HCT116 (cell line): ENCODE measurements around the gene IGF2. TPM values are rescaled to one million over a fixed set of nuclear protein-coding genes. Genes with fewer than 3 reads are reported as not detected.

Experiments
- ATAC-seq: fragments of 200-7000 bp; cut with Tn5 transposase; 2 replicates; pipeline ENCODE4 v1.9.1; 2020; ENCODE audit warnings: mild to moderate bottlenecking, moderate library complexity
- BruUV-seq: library from RNA; stranded (reverse); fragments of 400-500 nt; replicated peaks from 2 replicates; lab custom pipeline; 2021; lab: Mats Ljungman, UMichigan
- CTCF ChIA-PET: fragments of 300-600 bp; sonication (Branson Sonifier 250); formaldehyde crosslinking; loops from one replicate; lab custom pipeline; 2021; ENCODE audit warnings: antibody characterized with exemption; lab: Charles Lee
- POLR2A ChIA-PET: fragments of 300-600, 350-600 bp; sonication (Branson Sonifier 250); formaldehyde crosslinking; loops from one replicate; lab custom pipeline; 2021; ENCODE audit warnings: antibody characterized with exemption; lab: Charles Lee
- RAD21 ChIA-PET, 2 experiments: fragments of 300-600 bp; sonication (Branson Sonifier 250); formaldehyde crosslinking; loops; one replicate each; lab custom pipeline; 2023; ENCODE audit warnings: low total read pairs in 2 of 2; ENCODE audit not compliant: uncharacterized antibody in 2 of 2, unreplicated experiment in 2 of 2, low non-redundant PET in 1 of 2; lab: Charles Lee
- DNase-seq: peaks from one replicate; pipeline ENCODE4 v3.0.0-alpha.2; 2010; ENCODE audit warnings: low read depth, low spot score
- H2AFZ ChIP-seq: fragments of 200-600 bp; shearing (Covaris generic), sonication (generic); 2 replicates; pipeline ENCODE4 v1.6.1; 2017; ENCODE audit warnings: low read depth, mixed run types, mixed read lengths, antibody characterized with exemption, low read length; ENCODE audit not compliant: poor library complexity, severe bottlenecking
- H3K27ac ChIP-seq: 2 replicates; pipeline ENCODE4 v1.5.1; 2012; ENCODE audit warnings: low read depth, low read length
- H3K27me3 ChIP-seq: fragments of 200-600 bp; sonication (generic); 2 replicates; pipeline ENCODE4 v1.6.1; 2016; ENCODE audit warnings: mixed run types, low read length, mixed read lengths; ENCODE audit not compliant: insufficient read depth
- H3K36me3 ChIP-seq, 2 experiments: fragments of 200-500 bp in 1 of 2; fragments of 200-600 bp in 1 of 2; sonication (Bioruptor generic) in 1 of 2; sonication (generic) in 1 of 2; 2 replicates each; pipeline versions ENCODE4 v1.5.1 to v1.6.1; 2014 to 2016; ENCODE audit warnings: low read length in 2 of 2, inconsistent platforms in 1 of 2, mixed read lengths in 1 of 2, mixed run types in 1 of 2; ENCODE audit not compliant: insufficient read depth in 2 of 2, control insufficient read depth in 1 of 2
- H3K4me1 ChIP-seq, 2 experiments: fragments of 200-600 bp in 1 of 2; sonication (generic) in 1 of 2; 2 replicates each; pipeline versions ENCODE4 v1.5.1 to v1.6.1; 2012 to 2017; ENCODE audit warnings: low read length in 2 of 2, inconsistent platforms in 1 of 2, mild to moderate bottlenecking in 1 of 2, mixed read lengths in 1 of 2, mixed run types in 1 of 2, moderate library complexity in 1 of 2; ENCODE audit not compliant: insufficient read depth in 2 of 2, control insufficient read depth in 1 of 2
- H3K4me2 ChIP-seq: fragments of 200-600 bp; sonication (generic); 2 replicates; pipeline ENCODE4 v1.6.1; 2017; ENCODE audit warnings: mixed run types, low read length, mixed read lengths
- H3K4me3 ChIP-seq, 2 experiments: fragments of 200-600 bp in 1 of 2; sonication (generic) in 1 of 2; replicated peaks in 1 of 2; 2 replicates each; pipeline ENCODE4 v1.5.1; 2011 to 2016; ENCODE audit warnings: low read length in 2 of 2, control low read depth in 1 of 2, low read depth in 1 of 2, mild to moderate bottlenecking in 1 of 2, mixed read lengths in 1 of 2, mixed run types in 1 of 2
- H3K79me2 ChIP-seq: fragments of 200-600 bp; sonication (generic); 2 replicates; pipeline ENCODE4 v1.6.1; 2017; ENCODE audit warnings: mild to moderate bottlenecking, mixed run types, low read length, moderate library complexity, mixed read lengths; ENCODE audit not compliant: insufficient read depth
- H3K9ac ChIP-seq: fragments of 200-600 bp; sonication (generic); 2 replicates; pipeline ENCODE4 v1.6.1; 2016; ENCODE audit warnings: low read length, mixed read lengths
- H3K9me2 ChIP-seq: fragments of 200-600 bp; sonication (generic), shearing (Covaris generic); 2 replicates; pipeline ENCODE4 v1.6.1; 2017; ENCODE audit warnings: mixed run types, mild to moderate bottlenecking, moderate library complexity; ENCODE audit not compliant: insufficient read depth
- H3K9me3 ChIP-seq, 2 experiments: fragments of 200-500 bp in 1 of 2; fragments of 200-600 bp in 1 of 2; sonication (Bioruptor generic) in 1 of 2; sonication (generic) in 1 of 2; 2 replicates each; pipeline ENCODE4 v1.6.1; 2014 to 2017; ENCODE audit warnings: low read length in 2 of 2, mixed read lengths in 2 of 2, inconsistent platforms in 1 of 2, low read depth in 1 of 2, mild to moderate bottlenecking in 1 of 2, mixed run types in 1 of 2, moderate library complexity in 1 of 2; ENCODE audit not compliant: control insufficient read depth in 1 of 2, insufficient read depth in 1 of 2
- H4K20me1 ChIP-seq: fragments of 200-600 bp; sonication (generic), shearing (Covaris generic); 2 replicates; pipeline ENCODE4 v1.6.1; 2017; ENCODE audit warnings: mixed run types, mild to moderate bottlenecking, moderate library complexity; ENCODE audit not compliant: insufficient read depth
- CBX3 ChIP-seq: IDR thresholded peaks from 2 replicates; pipeline ENCODE4 v1.6.1; 2012; ENCODE audit warnings: low read depth
- CEBPB ChIP-seq: IDR thresholded peaks from 2 replicates; pipeline ENCODE4 v1.6.1; 2012; ENCODE audit warnings: low read depth
- EGR1 ChIP-seq: IDR thresholded peaks from 2 replicates; pipeline ENCODE4 v1.6.1; 2012; ENCODE audit warnings: low read depth
- EZH2 ChIP-seq: fragments of 200-600 bp; sonication (generic); IDR thresholded peaks from 2 replicates; pipeline ENCODE4 v1.6.1; 2017; ENCODE audit warnings: antibody characterized with exemption, mixed run types
- JUND ChIP-seq: IDR thresholded peaks from 2 replicates; pipeline ENCODE4 v1.6.1; 2012
- POLR2A ChIP-seq: IDR thresholded peaks from 2 replicates; pipeline ENCODE4 v1.7.0; 2011; ENCODE audit warnings: borderline replicate concordance; ENCODE audit not compliant: insufficient read depth, insufficient read length; ENCODE audit errors: extremely low read depth
- POLR2AphosphoS5 ChIP-seq: IDR thresholded peaks from 2 replicates; pipeline ENCODE4 v1.6.1; 2011; ENCODE audit warnings: mild to moderate bottlenecking, low read depth, low read length, moderate library complexity
- RAD21 ChIP-seq: IDR thresholded peaks from 2 replicates; pipeline ENCODE4 v1.6.1; 2012; ENCODE audit warnings: low read depth, mild to moderate bottlenecking
- SIN3A ChIP-seq: IDR thresholded peaks from 2 replicates; pipeline ENCODE4 v1.6.1; 2012; ENCODE audit warnings: low read depth
- SRF ChIP-seq: IDR thresholded peaks from 2 replicates; pipeline ENCODE4 v1.6.1; 2012; ENCODE audit warnings: low read depth
- TCF7L2 ChIP-seq: IDR thresholded peaks from 2 replicates; pipeline ENCODE4 v1.7.0; 2011; ENCODE audit warnings: borderline replicate concordance, inconsistent platforms; ENCODE audit not compliant: insufficient read depth, insufficient read length; ENCODE audit errors: extremely low read depth
- YY1 ChIP-seq: IDR thresholded peaks from 2 replicates; pipeline ENCODE4 v1.6.1; 2011; ENCODE audit warnings: low read length, low read depth, moderate library complexity, mild to moderate bottlenecking; ENCODE audit not compliant: insufficient replicate concordance; ENCODE audit errors: extremely low read depth
- ZBTB33 ChIP-seq: IDR thresholded peaks from 2 replicates; pipeline ENCODE4 v1.6.1; 2011; ENCODE audit warnings: mild to moderate bottlenecking, low read length, moderate library complexity; ENCODE audit not compliant: insufficient replicate concordance; ENCODE audit errors: extremely low read depth
- ZFX ChIP-seq: fragments of 450-650 bp; IDR thresholded peaks from 2 replicates; pipeline ENCODE4 v1.6.1; 2017
- intact Hi-C: fragments of 100-400 bp; cut with micrococcal nuclease; formaldehyde crosslinking; loops from 2 replicates; pipeline ENCODE4 v1.10.0; 2022
- total RNA-seq: library from RNA; stranded (reverse); gene quantifications from one replicate; pipeline ENCODE4 v1.2.1, GENCODE V29; 2021; ENCODE audit not compliant: unreplicated experiment
- TF ChIP-seq, protein P1 (sequence below): IDR thresholded peaks from 2 replicates; pipeline ENCODE4 v1.6.1; 2012

IGF2 gene
- total RNA-seq, 1 experiment from 2014 or later = 17.9 TPM

- intact Hi-C loops = no loop called here
Measured at GRCh38 chr11:2118677-2119076, 20.5 kb downstream of the IGF2 start.

More at GRCh38 chr11:2118677-2119076, 20.5 kb downstream of the IGF2 start:
- H2AFZ ChIP-seq = no peak overlapping the region
- H3K79me2 ChIP-seq = no peaks in the 10 kb centered on the region
- ChIA-PET RAD21 (no interaction called here), POLR2A (no interaction called here), CTCF (no interaction called here)
- H3K9me2 ChIP-seq = no peaks in the 10 kb centered on the region
- no TSS peak for BruUV-seq
- H3K36me3 ChIP-seq = no peaks in the 10 kb centered on the region
- ATAC-seq = no peak
- H3K27ac ChIP-seq = no peak overlapping the region
- H3K27me3 ChIP-seq = no peaks in the 10 kb centered on the region
- H3K4me1 ChIP-seq = no peaks in the 10 kb centered on the region
- H3K4me3 ChIP-seq = no peak overlapping the region
- no peak overlapping the region for H3K4me2 ChIP-seq
- no peak for TF ChIP-seq POLR2AphosphoS5
- TF ChIP-seq ZFX = no peak
- TF ChIP-seq TCF7L2 = no peak
- TF ChIP-seq SIN3A = no peak
- no peak for TF ChIP-seq EGR1
- TF ChIP-seq ZBTB33 = no peak
- no peak for TF ChIP-seq RAD21
- no peak for TF ChIP-seq POLR2A
- no peak for TF ChIP-seq JUND
- no peak for TF ChIP-seq SRF
- no peak for TF ChIP-seq EZH2
- TF ChIP-seq, protein P1, sequence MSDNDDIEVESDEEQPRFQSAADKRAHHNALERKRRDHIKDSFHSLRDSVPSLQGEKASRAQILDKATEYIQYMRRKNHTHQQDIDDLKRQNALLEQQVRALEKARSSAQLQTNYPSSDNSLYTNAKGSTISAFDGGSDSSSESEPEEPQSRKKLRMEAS = no peak
- TF ChIP-seq YY1 = no peak
- TF ChIP-seq CBX3 = no peak
- TF ChIP-seq CEBPB = no peak
- no peak overlapping the region for H3K9ac ChIP-seq
- DNase-seq = no peak
- peaks cover 6 to 8% of the 10 kb centered on the region in 2 experiments; a peak in 2 of 4 replicates for H3K9me3 ChIP-seq
- H4K20me1 ChIP-seq = no peaks in the 10 kb centered on the region
